ENCODE measurements around the gene PTPN9.
"Not testable (repeated sequence)": the region's sequence is repeated elsewhere in the genome, so short reads cannot be mapped to it uniquely, and the experiment has no call there.

Gene PTPN9

DNA sequence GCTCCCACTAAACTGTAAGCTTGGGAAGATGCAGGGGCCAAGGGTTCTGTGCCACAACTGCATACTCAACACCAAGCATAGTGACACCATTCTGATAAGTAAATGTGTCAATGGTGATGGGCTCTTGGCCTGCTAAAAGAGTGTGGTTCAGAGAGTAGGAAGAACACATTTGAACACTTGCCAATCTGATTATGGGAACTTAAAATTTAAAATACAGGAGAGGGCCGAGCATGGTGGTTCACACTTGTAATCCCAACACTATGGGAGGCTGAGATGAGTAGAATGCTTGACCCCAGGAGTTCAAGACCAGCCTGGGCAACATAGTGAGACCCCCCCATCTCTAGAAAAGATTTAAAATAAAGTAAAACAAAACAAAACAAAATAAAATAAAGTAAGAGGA lies 34.1 kb downstream of the PTPN9 start:
- TF ChIP-seq, protein P1, sequence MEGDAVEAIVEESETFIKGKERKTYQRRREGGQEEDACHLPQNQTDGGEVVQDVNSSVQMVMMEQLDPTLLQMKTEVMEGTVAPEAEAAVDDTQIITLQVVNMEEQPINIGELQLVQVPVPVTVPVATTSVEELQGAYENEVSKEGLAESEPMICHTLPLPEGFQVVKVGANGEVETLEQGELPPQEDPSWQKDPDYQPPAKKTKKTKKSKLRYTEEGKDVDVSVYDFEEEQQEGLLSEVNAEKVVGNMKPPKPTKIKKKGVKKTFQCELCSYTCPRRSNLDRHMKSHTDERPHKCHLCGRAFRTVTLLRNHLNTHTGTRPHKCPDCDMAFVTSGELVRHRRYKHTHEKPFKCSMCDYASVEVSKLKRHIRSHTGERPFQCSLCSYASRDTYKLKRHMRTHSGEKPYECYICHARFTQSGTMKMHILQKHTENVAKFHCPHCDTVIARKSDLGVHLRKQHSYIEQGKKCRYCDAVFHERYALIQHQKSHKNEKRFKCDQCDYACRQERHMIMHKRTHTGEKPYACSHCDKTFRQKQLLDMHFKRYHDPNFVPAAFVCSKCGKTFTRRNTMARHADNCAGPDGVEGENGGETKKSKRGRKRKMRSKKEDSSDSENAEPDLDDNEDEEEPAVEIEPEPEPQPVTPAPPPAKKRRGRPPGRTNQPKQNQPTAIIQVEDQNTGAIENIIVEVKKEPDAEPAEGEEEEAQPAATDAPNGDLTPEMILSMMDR (conservative IDR thresholded peaks at IDR 0.05; ENCODE audit: low read depth), result no peak
- no peak overlapping the region for H3K27ac ChIP-seq
- POLR2A ChIA-PET (ENCODE audit: low non-redundant PET), result no interaction called here
- no peak for DNase-seq (ENCODE audit: low spot score)
- CTCF ChIA-PET, result no interaction called here

- DNase-seq (ENCODE audit: low spot score), result no peak
- TF ChIP-seq, protein P1 (conservative IDR thresholded peaks at IDR 0.05; ENCODE audit: low read depth), result no peak
- CTCF ChIA-PET, result interaction anchor here (0.6 to 1.1 kb wide), 2 partner anchors 53 to 97 kb away, joined by 3 to 6 read pairs; no protein-coding TSS in a partner anchor
- POLR2A ChIA-PET (ENCODE audit: low non-redundant PET), result no interaction called here
- H3K27ac ChIP-seq, result no peak overlapping the region
Measured at GRCh38 chr15:75544359-75544758, 34.8 kb downstream of the PTPN9 start.

GRCh38 chr15:75542949-75543545 lies 36.1 kb downstream of the PTPN9 start:
- POLR2A ChIA-PET (ENCODE audit: low non-redundant PET); DNase-seq (ENCODE audit: low spot score); H3K27ac ChIP-seq: not testable (repeated sequence)
- CTCF ChIA-PET, result interaction anchor here (0.8 to 1.1 kb wide), 2 partner anchors 10 to 55 kb away, joined by 3 to 6 read pairs; no protein-coding TSS in a partner anchor

DNA sequence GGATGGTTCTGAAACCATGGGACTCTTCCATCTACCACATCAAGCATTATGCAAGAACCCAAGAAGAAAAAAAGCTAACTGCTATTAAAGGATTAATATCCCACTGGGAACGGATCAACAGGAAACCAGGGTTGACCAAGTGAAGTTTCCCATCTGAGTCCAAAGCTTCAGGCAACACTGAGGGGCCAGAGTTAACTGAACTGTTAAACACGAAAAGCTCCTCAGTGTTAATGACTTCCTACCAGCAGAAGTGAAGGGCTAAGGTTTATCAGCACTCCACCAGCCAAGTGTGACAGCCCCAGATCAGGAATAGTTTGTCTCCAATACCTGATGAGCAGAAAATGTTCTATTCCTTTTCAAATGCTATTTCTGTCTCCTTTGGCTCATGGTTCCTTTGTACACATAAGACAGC lies 36.7 kb downstream of the PTPN9 start:
- no peak for DNase-seq (ENCODE audit: low spot score)
- POLR2A ChIA-PET (ENCODE audit: low non-redundant PET), result no interaction called here
- no peak overlapping the region for H3K27ac ChIP-seq
- CTCF ChIA-PET, result interaction anchor here (0.6 to 0.8 kb wide), 2 partner anchors 9 to 29 kb away, joined by 3 to 6 read pairs; no protein-coding TSS in a partner anchor
- TF ChIP-seq, protein P1 (conservative IDR thresholded peaks at IDR 0.05; ENCODE audit: low read depth), result no peak

- CTCF ChIA-PET, result no interaction called here
- TF ChIP-seq, protein P1 (conservative IDR thresholded peaks at IDR 0.05; ENCODE audit: low read depth), result no peak
- peak overlapping the region; percentile 31; the same call in 1 of the 2 replicates for H3K27ac ChIP-seq
- POLR2A ChIA-PET (ENCODE audit: low non-redundant PET), result no interaction called here
- DNase-seq (ENCODE audit: low spot score), result no peak
Measured at GRCh38 chr15:75538376-75538775, 40.7 kb downstream of the PTPN9 start.

GRCh38 chr15:75533945-75534344 lies 45.2 kb downstream of the PTPN9 start:
- ChIA-PET POLR2A (ENCODE audit: low non-redundant PET) (no interaction called here), CTCF (no interaction called here)
- DNase-seq (ENCODE audit: low spot score), result no peak
- TF ChIP-seq, protein P1 (conservative IDR thresholded peaks at IDR 0.05; ENCODE audit: low read depth), result no peak
- no peak overlapping the region for H3K27ac ChIP-seq

All from RWPE1 (cell line).